ENCODE results near the gene SLC17A3. TPM values are rescaled to one million over a fixed set of nuclear protein-coding genes. Genes with fewer than 3 reads are reported as not detected.

SLC17A3 gene
- total RNA-seq, 1 experiment from 2014 or later, result not detected

DNA sequence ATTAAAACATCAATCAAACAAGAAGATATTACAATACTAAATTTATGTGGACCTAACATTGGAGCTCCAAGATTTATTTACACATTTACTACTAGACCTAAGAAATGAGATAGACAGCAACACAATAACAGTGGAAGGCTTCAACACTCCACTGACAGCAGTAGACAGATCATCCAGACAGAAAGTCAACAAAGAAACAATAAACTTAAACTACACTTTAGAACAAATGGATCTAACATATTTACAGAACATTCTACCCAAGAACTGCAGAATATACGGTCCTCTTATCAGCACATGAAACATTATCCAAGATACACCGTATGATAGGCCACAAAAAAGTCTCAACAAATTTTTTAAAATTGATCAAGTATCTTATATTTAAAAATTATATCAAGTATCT lies 69.2 kb downstream of the SLC17A3 start:
- H3K27ac ChIP-seq (ENCODE audit: low read depth, low read length), result no peak overlapping the region

More for the DNA sequence above, 69.2 kb downstream of the SLC17A3 start:
- Histone ChIP-seq H3K9ac (ENCODE audit: low read length) (no peak overlapping the region), H3K27me3 (ENCODE audit: insufficient read depth, low read length) (no peaks in the 10 kb centered on the region), H4K20me1 (ENCODE audit: insufficient read depth) (no peaks in the 10 kb centered on the region), H3K4me2 (ENCODE audit: low read length) (no peak overlapping the region), H3K9me3 (ENCODE audit: control insufficient read depth in 1 of 2, insufficient read depth in 1 of 2, low read depth in 1 of 2, low read length in 2 of 2) (no peaks in the 10 kb centered on the region), H3K36me3 (ENCODE audit: control insufficient read depth in 1 of 2, insufficient read depth in 2 of 2, low read length in 2 of 2) (no peaks in the 10 kb centered on the region), H3K9me2 (ENCODE audit: insufficient read depth) (0 out of 2 replicates have a peak, but pooled peaks cover 2% of the 10 kb centered on the region), H3K79me2 (ENCODE audit: insufficient read depth, low read length) (no peaks in the 10 kb centered on the region), H2AFZ (ENCODE audit: low read depth, low read length, poor library complexity, severe bottlenecking) (no peak overlapping the region), H3K4me1 (ENCODE audit: control insufficient read depth in 1 of 2, insufficient read depth in 2 of 2, low read length in 2 of 2) (no peaks in the 10 kb centered on the region), H3K4me3 (replicated peaks in 1 of 2; ENCODE audit: low read depth in 1 of 2, low read length in 2 of 2) (no peak overlapping the region)
- ChIA-PET RAD21 (ENCODE audit: low non-redundant PET in 1 of 2, low total read pairs in 2 of 2, uncharacterized antibody in 2 of 2, unreplicated experiment in 2 of 2) (no interaction called here), CTCF (interaction anchor here (1.3 kb wide), 1 partner anchor 17 kb away, joined by 4 read pairs; no protein-coding TSS in a partner anchor), POLR2A (no interaction called here)
- no TSS peak for BruUV-seq (replicated peaks)
- no peak for DNase-seq (ENCODE audit: low read depth, low spot score)
- TF ChIP-seq EZH2 (IDR thresholded peaks at IDR 0.05) (no peak), ELF1 (IDR thresholded peaks at IDR 0.05; ENCODE audit: borderline replicate concordance, low read depth) (no peak), ZFX (IDR thresholded peaks at IDR 0.05) (no peak), EGR1 (IDR thresholded peaks at IDR 0.05; ENCODE audit: low read depth) (no peak), SRF (IDR thresholded peaks at IDR 0.05; ENCODE audit: low read depth) (no peak), SIN3A (IDR thresholded peaks at IDR 0.05; ENCODE audit: low read depth) (no peak), ZNF274 (IDR thresholded peaks at IDR 0.05; ENCODE audit: low read depth, low read length) (no peak), JUND (IDR thresholded peaks at IDR 0.05) (no peak), FOSL1 (IDR thresholded peaks at IDR 0.05; ENCODE audit: low read depth) (no peak), POLR2AphosphoS5 (IDR thresholded peaks at IDR 0.05; ENCODE audit: low read depth, low read length) (no peak), CEBPB (IDR thresholded peaks at IDR 0.05; ENCODE audit: low read depth) (no peak), TCF7L2 (IDR thresholded peaks at IDR 0.05; ENCODE audit: borderline replicate concordance, extremely low read depth, insufficient read depth, insufficient read length) (no peak), SP1 (IDR thresholded peaks at IDR 0.05; ENCODE audit: low read depth) (no peak), EZH2phosphoT487 (IDR thresholded peaks at IDR 0.05; ENCODE audit: borderline replicate concordance) (no peak), RAD21 (IDR thresholded peaks at IDR 0.05; ENCODE audit: low read depth) (no peak), MAX (IDR thresholded peaks at IDR 0.05) (no peak)
- TF ChIP-seq, protein P1, sequence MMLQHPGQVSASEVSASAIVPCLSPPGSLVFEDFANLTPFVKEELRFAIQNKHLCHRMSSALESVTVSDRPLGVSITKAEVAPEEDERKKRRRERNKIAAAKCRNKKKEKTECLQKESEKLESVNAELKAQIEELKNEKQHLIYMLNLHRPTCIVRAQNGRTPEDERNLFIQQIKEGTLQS (IDR thresholded peaks at IDR 0.05), result no peak
- TF ChIP-seq, protein P2, sequence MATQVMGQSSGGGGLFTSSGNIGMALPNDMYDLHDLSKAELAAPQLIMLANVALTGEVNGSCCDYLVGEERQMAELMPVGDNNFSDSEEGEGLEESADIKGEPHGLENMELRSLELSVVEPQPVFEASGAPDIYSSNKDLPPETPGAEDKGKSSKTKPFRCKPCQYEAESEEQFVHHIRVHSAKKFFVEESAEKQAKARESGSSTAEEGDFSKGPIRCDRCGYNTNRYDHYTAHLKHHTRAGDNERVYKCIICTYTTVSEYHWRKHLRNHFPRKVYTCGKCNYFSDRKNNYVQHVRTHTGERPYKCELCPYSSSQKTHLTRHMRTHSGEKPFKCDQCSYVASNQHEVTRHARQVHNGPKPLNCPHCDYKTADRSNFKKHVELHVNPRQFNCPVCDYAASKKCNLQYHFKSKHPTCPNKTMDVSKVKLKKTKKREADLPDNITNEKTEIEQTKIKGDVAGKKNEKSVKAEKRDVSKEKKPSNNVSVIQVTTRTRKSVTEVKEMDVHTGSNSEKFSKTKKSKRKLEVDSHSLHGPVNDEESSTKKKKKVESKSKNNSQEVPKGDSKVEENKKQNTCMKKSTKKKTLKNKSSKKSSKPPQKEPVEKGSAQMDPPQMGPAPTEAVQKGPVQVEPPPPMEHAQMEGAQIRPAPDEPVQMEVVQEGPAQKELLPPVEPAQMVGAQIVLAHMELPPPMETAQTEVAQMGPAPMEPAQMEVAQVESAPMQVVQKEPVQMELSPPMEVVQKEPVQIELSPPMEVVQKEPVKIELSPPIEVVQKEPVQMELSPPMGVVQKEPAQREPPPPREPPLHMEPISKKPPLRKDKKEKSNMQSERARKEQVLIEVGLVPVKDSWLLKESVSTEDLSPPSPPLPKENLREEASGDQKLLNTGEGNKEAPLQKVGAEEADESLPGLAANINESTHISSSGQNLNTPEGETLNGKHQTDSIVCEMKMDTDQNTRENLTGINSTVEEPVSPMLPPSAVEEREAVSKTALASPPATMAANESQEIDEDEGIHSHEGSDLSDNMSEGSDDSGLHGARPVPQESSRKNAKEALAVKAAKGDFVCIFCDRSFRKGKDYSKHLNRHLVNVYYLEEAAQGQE (IDR thresholded peaks at IDR 0.05; ENCODE audit: low read depth), result no peak
- TF ChIP-seq, protein P3, sequence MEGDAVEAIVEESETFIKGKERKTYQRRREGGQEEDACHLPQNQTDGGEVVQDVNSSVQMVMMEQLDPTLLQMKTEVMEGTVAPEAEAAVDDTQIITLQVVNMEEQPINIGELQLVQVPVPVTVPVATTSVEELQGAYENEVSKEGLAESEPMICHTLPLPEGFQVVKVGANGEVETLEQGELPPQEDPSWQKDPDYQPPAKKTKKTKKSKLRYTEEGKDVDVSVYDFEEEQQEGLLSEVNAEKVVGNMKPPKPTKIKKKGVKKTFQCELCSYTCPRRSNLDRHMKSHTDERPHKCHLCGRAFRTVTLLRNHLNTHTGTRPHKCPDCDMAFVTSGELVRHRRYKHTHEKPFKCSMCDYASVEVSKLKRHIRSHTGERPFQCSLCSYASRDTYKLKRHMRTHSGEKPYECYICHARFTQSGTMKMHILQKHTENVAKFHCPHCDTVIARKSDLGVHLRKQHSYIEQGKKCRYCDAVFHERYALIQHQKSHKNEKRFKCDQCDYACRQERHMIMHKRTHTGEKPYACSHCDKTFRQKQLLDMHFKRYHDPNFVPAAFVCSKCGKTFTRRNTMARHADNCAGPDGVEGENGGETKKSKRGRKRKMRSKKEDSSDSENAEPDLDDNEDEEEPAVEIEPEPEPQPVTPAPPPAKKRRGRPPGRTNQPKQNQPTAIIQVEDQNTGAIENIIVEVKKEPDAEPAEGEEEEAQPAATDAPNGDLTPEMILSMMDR (IDR thresholded peaks at IDR 0.05 in 2 of 3, conservative IDR thresholded peaks at IDR 0.05 in 1 of 3; ENCODE audit: borderline replicate concordance in 1 of 3, insufficient read depth in 1 of 3, low read depth in 2 of 3, low read length in 2 of 3), result no peak
- TF ChIP-seq, protein P4, sequence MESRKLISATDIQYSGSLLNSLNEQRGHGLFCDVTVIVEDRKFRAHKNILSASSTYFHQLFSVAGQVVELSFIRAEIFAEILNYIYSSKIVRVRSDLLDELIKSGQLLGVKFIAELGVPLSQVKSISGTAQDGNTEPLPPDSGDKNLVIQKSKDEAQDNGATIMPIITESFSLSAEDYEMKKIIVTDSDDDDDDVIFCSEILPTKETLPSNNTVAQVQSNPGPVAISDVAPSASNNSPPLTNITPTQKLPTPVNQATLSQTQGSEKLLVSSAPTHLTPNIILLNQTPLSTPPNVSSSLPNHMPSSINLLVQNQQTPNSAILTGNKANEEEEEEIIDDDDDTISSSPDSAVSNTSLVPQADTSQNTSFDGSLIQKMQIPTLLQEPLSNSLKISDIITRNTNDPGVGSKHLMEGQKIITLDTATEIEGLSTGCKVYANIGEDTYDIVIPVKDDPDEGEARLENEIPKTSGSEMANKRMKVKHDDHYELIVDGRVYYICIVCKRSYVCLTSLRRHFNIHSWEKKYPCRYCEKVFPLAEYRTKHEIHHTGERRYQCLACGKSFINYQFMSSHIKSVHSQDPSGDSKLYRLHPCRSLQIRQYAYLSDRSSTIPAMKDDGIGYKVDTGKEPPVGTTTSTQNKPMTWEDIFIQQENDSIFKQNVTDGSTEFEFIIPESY (IDR thresholded peaks at IDR 0.05; ENCODE audit: extremely low read depth, insufficient replicate concordance, low read length), result no peak
- intact Hi-C loops (cut with micrococcal nuclease), result no loop called here
- no peak for ATAC-seq
